ENCODE measurements around the gene CDKN1C.

- TF ChIP-seq CTCF (IDR thresholded peaks at IDR 0.05) (no peak), POLR2A (IDR thresholded peaks at IDR 0.05) (no peak)
Measured at GRCh38 chr11:2889362-2890273, 4.0 kb upstream of the CDKN1C start.
